ENCODE data around the gene SAMD3.

- TF ChIP-seq CTCF (IDR thresholded peaks at IDR 0.05), result no peak
- TF ChIP-seq POLR2A (IDR thresholded peaks at IDR 0.05), result no peak
These were observed 46.4 kb downstream of the SAMD3 start for GRCh38 chr6:130176378-130176777.
